Activated CD8-positive, alpha-beta memory T cell treated with anti-CD3 and anti-CD28 coated beads, Interleukin-2, amount 10 ng/mL, durations not matched to agents 7 days and 5 days (primary cell): ENCODE results near the gene SCT. TPM values are rescaled to one million over a fixed set of nuclear protein-coding genes. Genes with fewer than 3 reads are reported as not detected.

ENCODE experiments used
- ATAC-seq: fragments of 150-1000 bp; cut with Tn5 transposase; one replicate; pipeline ENCODE4 v1.10.0; 2021; ENCODE audit warnings: moderate library complexity
- CTCF ChIA-PET: fragments of 350-600 bp; sonication (Branson Sonifier 250); formaldehyde crosslinking; loops from one replicate; lab custom pipeline; 2021; ENCODE audit warnings: antibody characterized with exemption; lab: Charles Lee
- DNase-seq: peaks from one replicate; pipeline ENCODE4 v3.0.0-alpha.2; 2020
- H3K27ac Mint-ChIP-seq: one replicate; pipeline ENCODE4 v1.8.0; 2021; ENCODE audit warnings: mild to moderate bottlenecking, mixed read lengths
- H3K27me3 Mint-ChIP-seq: one replicate; pipeline ENCODE4 v1.8.0; 2021; ENCODE audit warnings: mixed read lengths
- H3K36me3 Mint-ChIP-seq: one replicate; pipeline ENCODE4 v1.8.0; 2021; ENCODE audit warnings: mild to moderate bottlenecking, mixed read lengths
- H3K4me1 Mint-ChIP-seq: one replicate; pipeline ENCODE4 v1.8.0; 2021; ENCODE audit warnings: mixed read lengths
- H3K4me3 Mint-ChIP-seq: one replicate; pipeline ENCODE4 v1.8.0; 2021; ENCODE audit warnings: mild to moderate bottlenecking, moderate library complexity, mixed read lengths
- H3K9me3 Mint-ChIP-seq: one replicate; pipeline ENCODE4 v1.8.0; 2022; ENCODE audit warnings: low read depth, mixed read lengths
- total RNA-seq, 2 experiments: library from RNA; stranded (reverse); gene quantifications; one replicate each; pipeline ENCODE4 v1.2.3, GENCODE V29; 2021

The SCT gene
- total RNA-seq, 2 experiments from 2014 or later = not detected

DNA sequence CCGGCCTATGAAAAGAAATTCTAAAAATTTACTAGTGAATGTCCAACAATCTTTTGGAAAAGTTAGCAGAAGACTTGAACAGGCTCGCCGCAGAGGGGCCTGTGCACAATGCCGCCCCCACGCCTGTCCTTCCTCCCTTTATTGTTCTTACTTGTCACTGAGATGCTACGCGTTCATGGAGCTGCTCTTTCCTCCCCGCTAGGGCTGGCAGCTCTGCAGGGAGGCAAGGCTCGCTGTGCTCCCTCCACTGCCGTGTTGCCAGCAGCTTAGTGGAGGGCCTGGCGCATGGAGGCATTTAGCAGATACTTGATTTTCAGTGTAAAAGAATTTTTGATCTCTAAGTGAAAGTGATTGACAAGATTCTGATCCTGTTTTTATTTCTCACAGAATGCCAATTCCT lies 36.0 kb downstream of the SCT start:
- Mint-ChIP-seq H3K4me3 (no peak overlapping the region), H3K36me3 (peaks cover 57% of the 10 kb centered on the region), H3K27me3 (no peaks in the 10 kb centered on the region), H3K4me1 (peaks cover 54% of the 10 kb centered on the region), H3K27ac (no peak overlapping the region), H3K9me3 (no peaks in the 10 kb centered on the region)
- ATAC-seq = no peak
- CTCF ChIA-PET = interaction anchor here (0.7 to 1.2 kb wide), 3 partner anchors 21 to 91 kb away, joined by 3 read pairs; no protein-coding TSS in a partner anchor
- DNase-seq = no peak

DNA sequence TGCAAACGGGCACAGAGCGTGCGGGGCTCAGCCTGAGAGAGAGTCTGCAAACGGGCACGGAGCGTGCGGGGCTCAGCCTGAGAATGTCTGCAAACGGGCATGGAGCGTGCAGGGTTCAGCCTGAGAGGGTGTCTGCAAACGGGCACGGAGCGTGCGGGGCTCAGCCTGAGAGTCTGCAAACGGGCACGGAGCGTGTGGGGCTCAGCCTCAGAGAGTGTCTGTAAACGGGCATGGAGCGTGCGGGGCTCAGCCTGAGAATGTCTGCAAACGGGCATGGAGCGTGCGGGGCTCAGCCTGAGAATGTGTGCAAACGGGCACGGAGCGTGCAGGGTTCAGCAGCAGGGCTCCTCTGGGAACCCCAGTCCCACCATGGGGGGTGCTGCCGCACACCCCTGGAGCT lies 37.2 kb downstream of the SCT start:
- Mint-ChIP-seq H3K36me3 (peaks cover 54% of the 10 kb centered on the region), H3K27me3 (no peaks in the 10 kb centered on the region), H3K27ac (peak overlapping the region; percentile 100), H3K9me3 (no peaks in the 10 kb centered on the region), H3K4me3 (no peak overlapping the region), H3K4me1 (peaks cover 44% of the 10 kb centered on the region)
- DNase-seq (no peak), ATAC-seq (no peak)
- CTCF ChIA-PET = interaction anchor here (1.3 kb wide), 1 partner anchor 35 kb away, joined by 3 read pairs; no protein-coding TSS in a partner anchor

DNA sequence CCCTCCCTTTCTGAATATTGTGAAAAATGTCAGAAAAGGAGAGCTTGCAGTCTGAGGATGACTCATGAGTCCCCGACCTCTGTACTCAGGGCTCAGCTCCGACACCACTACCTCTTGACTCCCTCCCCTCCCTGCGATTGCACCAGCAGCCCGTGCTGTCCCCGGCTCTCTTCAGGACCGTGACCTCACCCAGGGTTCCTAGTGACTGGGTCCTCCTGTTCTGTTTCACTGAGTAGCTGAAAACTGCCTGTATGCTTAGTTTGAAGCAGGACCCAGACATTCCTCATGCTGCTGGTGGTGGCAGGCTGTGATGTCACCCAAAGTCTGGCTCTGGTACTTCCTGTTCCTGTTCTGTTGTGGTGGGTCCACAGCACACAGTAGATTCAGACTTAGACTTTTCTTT lies 39.0 kb downstream of the SCT start:
- H3K36me3 Mint-ChIP-seq = peaks cover 54% of the 10 kb centered on the region

DNA sequence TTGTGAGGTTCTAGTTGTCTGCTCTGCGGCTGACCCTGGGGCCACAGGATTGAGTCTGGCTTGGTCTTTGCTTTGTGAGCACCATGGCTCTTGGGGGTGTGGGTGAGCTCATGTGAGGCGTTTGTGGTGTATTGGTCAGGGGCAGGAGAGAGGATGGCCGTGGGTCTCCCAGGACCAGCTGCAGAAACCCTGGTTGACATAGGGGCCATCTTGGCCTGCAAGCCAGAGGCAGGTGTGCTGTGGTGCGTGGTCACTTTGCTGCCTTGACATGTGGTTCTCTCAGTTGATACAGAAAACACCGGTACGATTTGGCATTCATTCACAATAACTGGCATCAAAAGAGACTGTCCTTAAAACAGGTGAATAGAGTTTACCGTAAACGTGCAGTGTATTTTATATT lies 39.4 kb downstream of the SCT start:
- Mint-ChIP-seq H3K4me1 (peaks cover 40% of the 10 kb centered on the region), H3K4me3 (peak overlapping the region; percentile 72), H3K27ac (peak overlapping the region; percentile 100), H3K9me3 (no peaks in the 10 kb centered on the region), H3K27me3 (no peaks in the 10 kb centered on the region), H3K36me3 (peaks cover 53% of the 10 kb centered on the region)
- ATAC-seq (peak; percentile 28), DNase-seq (no peak)
- CTCF ChIA-PET = interaction anchor here (1.0 to 2.0 kb wide), 9 partner anchors 8 to 177 kb away, joined by 3 to 12 read pairs (median 5); partner anchors contain the start of gene PHRF1

More for the DNA sequence above, 39.0 kb downstream of the SCT start:
- H3K27ac Mint-ChIP-seq = peak overlapping the region; percentile 100
- H3K4me1 Mint-ChIP-seq = peaks cover 40% of the 10 kb centered on the region
- CTCF ChIA-PET = interaction anchor here (1.0 to 2.0 kb wide), 9 partner anchors 8 to 177 kb away, joined by 3 to 12 read pairs (median 5); partner anchors contain the start of gene PHRF1
- H3K9me3 Mint-ChIP-seq = no peaks in the 10 kb centered on the region
- H3K4me3 Mint-ChIP-seq = peak overlapping the region; percentile 72
- DNase-seq (peak; percentile 88), ATAC-seq (peak; percentile 97)
- H3K27me3 Mint-ChIP-seq = no peaks in the 10 kb centered on the region

DNA sequence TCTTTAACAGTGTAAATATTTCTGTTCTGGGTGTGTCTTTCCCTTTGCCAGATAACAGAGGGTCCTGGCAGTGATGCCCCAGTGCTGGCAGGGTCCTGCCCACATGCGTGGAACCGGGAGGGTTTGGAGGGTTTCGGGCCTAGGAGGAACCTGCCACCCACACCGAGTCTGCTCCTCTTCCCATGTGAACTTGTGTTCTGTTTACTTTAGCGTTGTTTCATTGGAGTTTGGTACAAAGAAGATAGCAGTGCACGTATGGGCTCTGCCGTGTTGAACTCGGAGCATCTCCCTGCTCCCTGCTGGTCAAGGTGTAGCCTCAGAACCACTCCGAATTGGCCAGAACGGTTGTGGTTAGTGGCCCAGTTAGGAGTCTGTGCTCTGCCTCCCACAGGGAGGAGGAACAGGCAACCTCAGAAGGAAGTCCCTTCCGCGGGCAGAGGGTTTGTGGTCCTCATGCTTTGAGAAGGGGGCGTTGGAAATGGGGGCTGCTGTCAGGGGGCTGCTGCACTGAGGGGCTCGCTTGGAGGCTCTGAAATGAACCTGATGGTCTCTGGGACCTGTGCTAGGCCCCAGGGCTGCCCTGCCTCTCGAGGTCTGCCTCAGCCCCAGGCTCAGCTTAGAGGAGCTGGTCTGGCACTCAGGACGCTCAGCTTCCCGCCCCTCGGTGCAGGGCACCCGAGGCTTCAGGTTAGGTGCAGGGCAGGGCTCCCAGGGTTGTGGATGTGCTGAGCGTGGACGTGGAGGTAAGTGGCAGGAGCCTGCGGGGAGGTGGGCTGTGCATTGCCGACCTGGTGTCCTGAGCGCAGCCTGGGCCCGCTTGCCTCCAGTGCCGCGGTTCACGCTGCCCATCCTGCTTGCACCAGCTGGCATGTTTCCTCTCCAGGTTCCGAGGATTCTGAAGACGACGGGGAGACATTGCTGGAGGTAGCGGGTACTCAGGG lies 40.3 kb downstream of the SCT start:
- no peak for ATAC-seq
- CTCF ChIA-PET = interaction anchor here (1.0 to 1.9 kb wide), 5 partner anchors 9 to 178 kb away, joined by 3 to 6 read pairs (median 3); no protein-coding TSS in a partner anchor
- peaks cover 42% of the 10 kb centered on the region for H3K4me1 Mint-ChIP-seq
- H3K27me3 Mint-ChIP-seq = no peaks in the 10 kb centered on the region
- H3K4me3 Mint-ChIP-seq = no peak overlapping the region
- H3K36me3 Mint-ChIP-seq = peaks cover 54% of the 10 kb centered on the region
- H3K27ac Mint-ChIP-seq = peak overlapping the region; percentile 100
- no peak for DNase-seq
- H3K9me3 Mint-ChIP-seq = no peaks in the 10 kb centered on the region

DNA sequence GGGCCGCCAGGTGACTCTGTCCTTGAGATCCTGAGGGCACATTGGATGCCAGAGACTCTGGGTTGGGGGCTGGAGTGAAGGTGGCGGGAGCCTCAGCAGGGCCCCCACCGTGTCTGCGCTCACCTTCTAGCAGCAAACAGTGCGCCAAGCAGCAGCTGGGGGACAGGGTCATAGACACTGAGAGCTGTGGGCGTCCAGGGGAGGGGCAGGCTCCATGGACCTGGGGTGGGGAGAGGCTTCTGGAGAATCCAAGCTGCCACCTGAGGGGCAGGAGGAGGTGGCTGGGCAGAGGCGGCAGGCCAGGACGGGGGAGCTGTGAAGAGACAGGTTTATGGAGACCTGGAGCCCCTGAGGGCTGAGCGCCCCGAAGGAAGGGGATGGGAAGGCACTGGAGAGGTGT lies 42.7 kb downstream of the SCT start:
- no peaks in the 10 kb centered on the region for H3K27me3 Mint-ChIP-seq
- no peak overlapping the region for H3K27ac Mint-ChIP-seq
- DNase-seq (no peak), ATAC-seq (no peak)
- no peaks in the 10 kb centered on the region for H3K9me3 Mint-ChIP-seq
- H3K4me1 Mint-ChIP-seq = peaks cover 49% of the 10 kb centered on the region
- no peak overlapping the region for H3K4me3 Mint-ChIP-seq
- CTCF ChIA-PET = interaction anchor here (0.7 kb wide), 2 partner anchors 65 to 81 kb away, joined by 4 to 5 read pairs; no protein-coding TSS in a partner anchor
- peaks cover 44% of the 10 kb centered on the region for H3K36me3 Mint-ChIP-seq

DNA sequence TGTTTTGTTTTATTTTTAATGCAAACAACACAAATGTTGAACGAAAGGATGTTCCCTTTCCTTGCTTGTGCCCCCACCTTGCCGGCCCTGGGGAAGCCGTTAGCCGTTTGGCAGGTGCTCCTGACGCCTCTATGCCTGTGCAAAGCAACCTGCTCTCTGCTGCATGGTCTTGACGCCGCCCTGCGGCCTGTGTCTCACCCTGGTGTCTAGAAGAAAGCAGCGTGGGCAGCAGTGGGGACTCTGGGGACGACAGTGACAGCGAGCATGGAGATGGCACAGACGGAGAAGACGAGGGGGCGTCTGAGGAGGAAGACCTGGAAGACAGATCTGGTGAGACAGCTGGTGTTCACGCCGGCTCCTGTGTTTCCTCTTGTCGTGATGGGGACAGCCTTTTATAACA lies 45.2 kb downstream of the SCT start:
- ATAC-seq (no peak), DNase-seq (no peak)
- H3K9me3 Mint-ChIP-seq = no peaks in the 10 kb centered on the region
- H3K36me3 Mint-ChIP-seq = peaks cover 34% of the 10 kb centered on the region
- H3K27ac Mint-ChIP-seq = no peak overlapping the region
- peaks cover 47% of the 10 kb centered on the region for H3K4me1 Mint-ChIP-seq
- no peak overlapping the region for H3K4me3 Mint-ChIP-seq
- no peaks in the 10 kb centered on the region for H3K27me3 Mint-ChIP-seq
- CTCF ChIA-PET = no interaction called here

DNA sequence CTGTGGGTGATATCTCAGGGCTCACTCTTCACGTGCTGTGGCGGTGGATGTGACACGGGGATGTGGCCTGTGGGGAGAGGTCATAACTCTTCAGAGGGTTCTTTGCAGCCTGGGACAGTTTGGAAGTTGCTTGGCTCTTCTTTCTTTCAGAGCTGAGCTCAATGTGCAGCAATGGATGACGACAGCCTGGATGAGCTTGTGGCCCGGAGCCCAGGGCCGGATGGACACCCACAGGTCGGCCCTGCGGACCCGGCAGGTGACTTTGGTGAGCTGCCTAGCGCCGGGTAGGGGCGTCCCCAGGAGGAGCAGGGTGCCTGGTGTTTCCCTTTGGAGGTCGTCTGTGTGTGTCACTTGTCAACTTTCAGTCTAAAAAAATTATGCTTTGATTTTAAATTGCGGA lies 45.6 kb downstream of the SCT start:
- Mint-ChIP-seq H3K9me3 (no peaks in the 10 kb centered on the region), H3K36me3 (peaks cover 32% of the 10 kb centered on the region), H3K4me1 (peaks cover 42% of the 10 kb centered on the region), H3K27ac (peak overlapping the region; percentile 21), H3K4me3 (no peak overlapping the region), H3K27me3 (no peaks in the 10 kb centered on the region)
- CTCF ChIA-PET = interaction anchor here (0.7 kb wide), 1 partner anchor 115 kb away, joined by 3 read pairs; no protein-coding TSS in a partner anchor
- no peak for DNase-seq
- ATAC-seq = no peak

DNA sequence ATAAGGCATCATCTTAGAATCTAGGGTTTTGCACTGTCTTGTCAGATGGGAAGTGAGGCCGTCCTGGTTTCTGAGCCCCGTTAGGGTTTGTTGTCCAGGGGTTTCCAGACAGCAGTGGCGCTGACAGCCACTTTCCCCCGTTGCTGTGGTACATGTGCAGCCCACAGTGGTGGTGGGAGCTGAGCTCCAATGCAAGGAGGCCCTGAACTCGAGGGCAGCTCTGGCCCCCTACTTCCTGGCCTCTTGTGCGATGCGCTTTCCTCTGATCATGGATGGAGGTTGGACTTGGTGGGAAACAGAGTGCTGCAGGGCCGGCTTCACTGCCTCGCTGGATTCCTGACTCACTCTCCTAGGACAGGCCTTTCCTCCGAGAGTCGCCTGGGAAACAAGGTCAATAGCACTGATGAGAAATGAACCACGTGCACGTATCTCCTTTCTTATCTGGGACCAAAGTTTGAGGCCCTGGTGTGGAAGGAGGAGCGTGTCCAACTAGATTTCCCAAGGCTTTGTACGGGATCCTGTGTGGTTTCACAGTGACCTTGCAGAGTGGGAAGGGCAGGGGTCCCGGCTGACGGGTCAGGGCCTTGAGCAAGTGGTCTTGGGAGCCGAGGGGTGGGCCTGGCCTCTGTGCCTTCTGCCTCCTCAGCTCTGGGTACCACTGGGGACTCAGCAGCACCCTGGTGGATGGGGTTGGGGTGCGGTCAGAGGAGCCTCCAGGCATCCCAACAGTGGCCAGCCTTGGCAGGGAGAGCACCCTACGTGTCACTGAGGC lies 47.0 kb downstream of the SCT start:
- Mint-ChIP-seq H3K4me3 (no peak overlapping the region), H3K9me3 (no peaks in the 10 kb centered on the region), H3K36me3 (peaks cover 28% of the 10 kb centered on the region), H3K4me1 (peaks cover 40% of the 10 kb centered on the region), H3K27me3 (peaks cover 3% of the 10 kb centered on the region), H3K27ac (no peak overlapping the region)
- DNase-seq = no peak
- CTCF ChIA-PET = no interaction called here
- no peak for ATAC-seq

DNA sequence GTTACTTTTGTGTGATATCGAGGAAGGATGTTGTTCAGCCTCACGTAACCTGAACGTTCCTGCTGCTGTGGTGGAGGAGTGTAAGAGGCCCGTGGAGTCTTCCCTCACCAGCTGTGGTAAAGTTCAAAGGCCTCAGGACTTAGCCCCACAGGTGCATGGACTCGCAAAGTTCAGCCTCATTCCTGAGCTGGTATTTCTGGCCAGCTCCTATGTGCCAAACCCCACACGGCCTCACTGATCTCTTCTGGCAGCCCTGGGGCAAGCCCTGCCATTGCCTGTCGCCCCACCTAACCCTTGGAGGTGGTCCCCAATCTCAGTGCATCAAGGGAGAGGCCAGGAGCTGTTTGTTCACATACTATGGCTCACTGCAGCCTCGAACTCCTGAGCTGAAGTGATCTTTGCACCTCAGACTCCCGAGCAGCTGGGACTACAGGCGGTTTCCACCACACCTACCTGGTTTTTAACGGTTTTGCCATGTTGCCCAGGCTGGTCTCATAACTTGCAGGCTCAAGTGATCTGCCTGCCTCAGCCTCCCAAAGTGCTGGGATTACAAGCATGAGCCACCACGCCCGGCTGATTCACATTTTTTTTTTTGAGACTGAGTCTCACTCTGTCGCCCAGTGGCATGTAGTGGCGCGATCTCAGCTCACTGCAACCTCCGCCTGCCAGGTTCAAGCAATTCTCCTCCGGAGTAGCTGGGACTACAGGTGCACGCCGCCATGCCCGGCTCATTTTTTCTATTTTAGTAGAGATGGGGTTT lies 48.5 kb downstream of the SCT start:
- peak overlapping the region; percentile 85 for H3K27ac Mint-ChIP-seq
- DNase-seq (no peak), ATAC-seq (no peak)
- H3K4me1 Mint-ChIP-seq = peaks cover 50% of the 10 kb centered on the region
- peaks cover 19% of the 10 kb centered on the region for H3K36me3 Mint-ChIP-seq
- CTCF ChIA-PET = interaction anchor here (1.2 to 1.6 kb wide), 3 partner anchors 23 to 170 kb away, joined by 4 read pairs; partner anchors contain the start of gene HRAS
- H3K27me3 Mint-ChIP-seq = peaks cover 17% of the 10 kb centered on the region
- peak overlapping the region; percentile 85 for H3K4me3 Mint-ChIP-seq
- H3K9me3 Mint-ChIP-seq = no peaks in the 10 kb centered on the region

DNA sequence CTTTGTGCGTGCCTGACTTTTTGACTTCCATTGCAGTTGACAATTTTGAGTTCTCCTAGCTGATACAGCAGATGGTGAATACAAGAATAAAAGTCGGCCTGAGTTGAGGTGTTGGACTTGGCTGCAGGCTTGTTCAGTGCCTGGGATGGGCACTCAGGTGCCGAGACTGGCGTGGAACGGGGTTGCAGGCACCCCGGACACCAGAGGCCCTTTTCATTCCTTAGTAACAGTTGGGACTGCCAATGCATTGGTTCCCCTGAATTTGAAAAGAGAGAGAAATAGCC lies 49.4 kb downstream of the SCT start:
- Mint-ChIP-seq H3K9me3 (no peaks in the 10 kb centered on the region), H3K27me3 (peaks cover 21% of the 10 kb centered on the region), H3K27ac (peak overlapping the region; percentile 85), H3K36me3 (peaks cover 16% of the 10 kb centered on the region), H3K4me1 (peaks cover 50% of the 10 kb centered on the region), H3K4me3 (peak overlapping the region; percentile 85)
- no peak for ATAC-seq
- CTCF ChIA-PET = interaction anchor here (1.0 to 1.6 kb wide), 4 partner anchors 10 to 171 kb away, joined by 3 to 4 read pairs (median 4); partner anchors contain the start of genes HRAS and LRRC56
- no peak for DNase-seq

DNA sequence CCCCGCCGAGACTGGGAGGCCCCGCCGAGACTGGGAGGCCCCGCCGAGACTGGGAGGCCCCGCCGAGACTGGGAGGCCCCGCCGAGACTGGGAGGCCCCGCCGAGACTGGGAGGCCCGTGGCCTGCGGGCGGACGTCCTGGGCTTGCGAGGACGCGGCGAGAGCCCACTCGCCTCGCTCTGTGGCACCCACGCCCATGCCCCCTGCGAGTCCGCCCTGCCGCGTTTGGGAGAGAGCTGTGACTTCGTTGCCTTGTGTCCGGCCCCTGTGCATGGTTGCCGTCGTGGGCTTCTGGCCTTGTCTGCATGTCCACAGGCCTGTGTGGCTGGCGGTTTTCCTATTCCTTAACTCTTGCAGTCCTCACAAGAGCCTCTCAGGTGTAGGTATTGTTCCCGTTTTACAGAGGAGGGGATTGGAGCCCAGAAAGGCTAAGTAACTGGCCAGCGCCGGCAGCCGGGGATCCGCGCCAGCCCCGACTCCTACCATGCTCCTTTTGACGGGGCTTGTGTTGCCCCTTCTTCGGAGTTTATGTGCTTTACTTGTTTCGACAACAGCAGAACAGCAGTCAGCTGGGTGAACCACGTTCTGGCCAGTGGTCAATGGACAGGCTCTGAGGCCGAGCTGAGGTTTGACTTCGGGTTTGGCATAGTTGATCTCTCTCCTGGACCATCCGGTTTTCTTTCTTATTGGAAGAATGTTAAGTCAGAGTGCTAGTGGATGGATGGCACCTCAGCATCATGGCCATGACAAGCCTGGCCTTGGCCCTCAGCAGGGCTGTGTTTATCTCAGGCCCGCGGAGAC lies 50.0 kb downstream of the SCT start:
- no peaks in the 10 kb centered on the region for H3K9me3 Mint-ChIP-seq
- peaks cover 12% of the 10 kb centered on the region for H3K36me3 Mint-ChIP-seq
- no peak for ATAC-seq
- peak overlapping the region; percentile 85 for H3K4me3 Mint-ChIP-seq
- peak overlapping the region; percentile 85 for H3K27ac Mint-ChIP-seq
- H3K27me3 Mint-ChIP-seq = peaks cover 21% of the 10 kb centered on the region
- DNase-seq = no peak
- H3K4me1 Mint-ChIP-seq = peaks cover 50% of the 10 kb centered on the region
- CTCF ChIA-PET = interaction anchor here (0.6 to 1.6 kb wide), 5 partner anchors 11 to 171 kb away, joined by 3 to 4 read pairs (median 3); partner anchors contain the start of genes HRAS and LRRC56
